ENCODE results near the gene PARVB. TPM values are rescaled to one million over a fixed set of nuclear protein-coding genes. Genes with fewer than 3 reads are reported as not detected.

Gene PARVB
- total RNA-seq, 2 donors from 2014 or later: 4.5 to 11.4 TPM

GRCh38 chr22:44206696-44207095 is 182.6 kb downstream of the PARVB start:
- Histone ChIP-seq H3K4me1 (no peaks in the 10 kb centered on the region), H3K9me3 (no peaks in the 10 kb centered on the region), H3K27ac (no peak overlapping the region), H3K9ac (ENCODE audit: low read depth in 2 of 2, low read length in 2 of 2) (no peak overlapping the region), H3K36me3 (no peaks in the 10 kb centered on the region), H3K27me3 (no peaks in the 10 kb centered on the region), H3K4me3 (no peak overlapping the region)
- intact Hi-C loops (cut with DNase I): no loop called here
- no peak for TF ChIP-seq CTCF (IDR thresholded peaks at IDR 0.05)
- no peak for DNase-seq

DNA sequence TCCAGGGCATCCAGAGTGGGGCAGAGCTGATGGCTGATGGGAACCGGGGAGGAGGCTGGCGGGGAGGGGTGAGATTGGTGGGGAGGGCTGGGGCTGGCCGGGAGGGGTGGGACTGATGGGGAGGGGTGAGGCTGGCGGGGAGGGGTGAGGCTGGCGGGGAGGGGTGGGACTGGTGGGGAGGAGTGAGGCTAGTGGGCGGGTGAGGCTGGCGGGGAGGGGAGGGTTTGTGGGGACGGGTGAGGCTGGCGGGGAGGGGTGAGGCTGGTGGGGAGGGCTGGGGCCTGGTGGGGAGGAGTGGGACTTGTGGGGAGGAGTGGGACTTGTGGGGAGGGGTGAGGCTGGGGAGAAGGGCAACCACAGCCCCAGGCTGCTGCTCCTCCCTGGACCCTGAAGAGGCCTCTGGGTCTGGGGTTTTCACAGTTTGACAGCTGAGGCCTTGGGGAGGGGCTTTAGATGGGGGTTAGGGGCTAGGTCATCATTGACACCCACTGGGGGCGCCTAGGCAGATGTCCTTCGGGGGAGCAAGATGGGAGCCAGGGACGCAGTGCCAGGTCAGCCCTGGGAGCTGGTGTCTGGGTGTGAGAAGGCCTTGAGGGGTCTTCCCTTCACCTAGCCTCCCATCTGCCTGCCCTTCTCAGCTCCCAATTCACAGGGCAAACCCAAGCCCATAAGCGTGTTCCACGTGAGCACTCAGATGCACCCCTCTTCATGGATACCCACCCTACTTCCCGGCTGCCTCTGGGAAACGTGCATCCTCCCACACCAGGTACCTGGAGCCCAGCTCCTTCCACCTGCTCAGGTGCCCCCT is 183.3 kb downstream of the PARVB start:
- no peak overlapping the region for H3K9ac ChIP-seq (ENCODE audit: low read depth in 2 of 2, low read length in 2 of 2)
- H3K4me3 ChIP-seq: no peak overlapping the region
- H3K27me3 ChIP-seq: no peaks in the 10 kb centered on the region
- intact Hi-C loops (cut with DNase I): no loop called here
- DNase-seq: no peak
- no peaks in the 10 kb centered on the region for H3K36me3 ChIP-seq
- no peaks in the 10 kb centered on the region for H3K4me1 ChIP-seq
- no peak for TF ChIP-seq CTCF (IDR thresholded peaks at IDR 0.05)
- no peaks in the 10 kb centered on the region for H3K9me3 ChIP-seq
- H3K27ac ChIP-seq: no peak overlapping the region

DNA sequence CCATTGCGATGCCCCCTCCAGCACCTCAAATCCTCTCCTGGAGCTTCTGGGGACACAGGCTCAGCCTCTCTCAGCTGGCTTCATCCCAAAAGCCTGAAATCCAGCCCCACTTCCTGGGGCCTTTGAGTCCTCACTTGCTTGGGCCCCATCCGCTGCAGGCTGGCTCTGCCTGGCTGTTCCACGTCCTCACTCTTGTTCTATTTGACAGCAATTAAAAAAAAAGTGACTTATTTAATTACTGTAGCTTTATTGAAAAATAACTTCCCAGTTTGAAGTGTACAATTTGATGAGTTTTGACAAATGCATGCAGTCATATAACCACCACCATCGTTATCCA is 183.8 kb downstream of the PARVB start:
- Histone ChIP-seq H3K36me3 (no peaks in the 10 kb centered on the region), H3K9me3 (no peaks in the 10 kb centered on the region), H3K27me3 (no peaks in the 10 kb centered on the region), H3K4me1 (no peaks in the 10 kb centered on the region), H3K27ac (no peak overlapping the region), H3K9ac (ENCODE audit: low read depth in 2 of 2, low read length in 2 of 2) (no peak overlapping the region), H3K4me3 (no peak overlapping the region)
- DNase-seq: no peak
- intact Hi-C loops (cut with DNase I): no loop called here
- TF ChIP-seq CTCF (IDR thresholded peaks at IDR 0.05): no peak

GRCh38 chr22:44209343-44209742 is 185.2 kb downstream of the PARVB start:
- H3K9ac ChIP-seq (ENCODE audit: low read depth in 2 of 2, low read length in 2 of 2): no peak overlapping the region
- H3K4me1 ChIP-seq: no peaks in the 10 kb centered on the region
- H3K9me3 ChIP-seq: no peaks in the 10 kb centered on the region
- H3K4me3 ChIP-seq: no peak overlapping the region
- intact Hi-C loops (cut with DNase I): no loop called here
- no peaks in the 10 kb centered on the region for H3K36me3 ChIP-seq
- H3K27ac ChIP-seq: no peak overlapping the region
- H3K27me3 ChIP-seq: no peaks in the 10 kb centered on the region
- DNase-seq: no peak
- no peak for TF ChIP-seq CTCF (IDR thresholded peaks at IDR 0.05)

- H3K9ac ChIP-seq (ENCODE audit: low read depth in 2 of 2, low read length in 2 of 2): no peak overlapping the region
- H3K27me3 ChIP-seq: no peaks in the 10 kb centered on the region
- no peak for TF ChIP-seq CTCF (IDR thresholded peaks at IDR 0.05)
- H3K4me3 ChIP-seq: no peak overlapping the region
- no peaks in the 10 kb centered on the region for H3K4me1 ChIP-seq
- intact Hi-C loops (cut with DNase I): no loop called here
- no peaks in the 10 kb centered on the region for H3K36me3 ChIP-seq
- H3K9me3 ChIP-seq: no peaks in the 10 kb centered on the region
- H3K27ac ChIP-seq: no peak overlapping the region
- no peak for DNase-seq
Measured at GRCh38 chr22:44210722-44211121, 186.6 kb downstream of the PARVB start.

All from colonic mucosa (tissue), 4 donors.